ENCODE data around the gene CINP.

CINP gene

GRCh38 chr14:102362545-102363181 is at the start of gene CINP, which contains the start of gene TECPR2:
Gene CINP, minus strand, starts transcription at chr14:102362890. Its CDS starts 39 bp downstream, at chr14:102362851.
Gene TECPR2, plus strand, starts transcription at chr14:102362941. Its CDS starts 13,781 bp downstream, at chr14:102376722.
- DNase-seq (ENCODE audit: low read depth in 2 of 2), result peak; percentile 96 to 97

- no peak for DNase-seq (ENCODE audit: low read depth in 2 of 2)
Measured at GRCh38 chr14:102408724-102409123, 46.0 kb upstream of the CINP start.

- DNase-seq (ENCODE audit: low read depth in 2 of 2), result no peak
Measured at GRCh38 chr14:102407258-102407657, 44.6 kb upstream of the CINP start.

GRCh38 chr14:102403028-102403427 is 40.3 kb upstream of the CINP start:
- no peak for DNase-seq (ENCODE audit: low read depth in 2 of 2)

GRCh38 chr14:102396521-102396920 is 33.8 kb upstream of the CINP start:
- DNase-seq (ENCODE audit: low read depth in 2 of 2), result no peak

- DNase-seq (ENCODE audit: low read depth in 2 of 2), result no peak
Measured at GRCh38 chr14:102394717-102395375, 32.2 kb upstream of the CINP start.

- DNase-seq (ENCODE audit: low read depth in 2 of 2), result no peak
Measured at GRCh38 chr14:102392506-102392905, 29.8 kb upstream of the CINP start.

GRCh38 chr14:102390064-102390855 is 27.6 kb upstream of the CINP start:
- DNase-seq (ENCODE audit: low read depth in 2 of 2), result no peak

GRCh38 chr14:102389246-102389645 is 26.6 kb upstream of the CINP start:
- no peak for DNase-seq (ENCODE audit: low read depth in 2 of 2)

- no peak for DNase-seq (ENCODE audit: low read depth in 2 of 2)
Measured at GRCh38 chr14:102387086-102387485, 24.4 kb upstream of the CINP start.

GRCh38 chr14:102378830-102379229 is 16.1 kb upstream of the CINP start:
- DNase-seq (ENCODE audit: low read depth in 2 of 2), result no peak

- DNase-seq (ENCODE audit: low read depth in 2 of 2), result no peak
Measured at GRCh38 chr14:102377696-102378095, 15.0 kb upstream of the CINP start.

- no peak for DNase-seq (ENCODE audit: low read depth in 2 of 2)
Measured at GRCh38 chr14:102375119-102375518, 12.4 kb upstream of the CINP start.

- DNase-seq (ENCODE audit: low read depth in 2 of 2), result no peak
Measured at GRCh38 chr14:102374264-102374663, 11.6 kb upstream of the CINP start.

- no peak for DNase-seq (ENCODE audit: low read depth in 2 of 2)
Measured at GRCh38 chr14:102373110-102373509, 10.4 kb upstream of the CINP start.

GRCh38 chr14:102371361-102371760 is 8.7 kb upstream of the CINP start:
- DNase-seq (ENCODE audit: low read depth in 2 of 2), result no peak

GRCh38 chr14:102370305-102370809 is 7.7 kb upstream of the CINP start:
- DNase-seq (ENCODE audit: low read depth in 2 of 2), result no peak

GRCh38 chr14:102363182-102363943 is 673 bp upstream of the CINP start:
- DNase-seq (ENCODE audit: low read depth in 2 of 2), result peak in 1 of 2 donors; percentile 0

GRCh38 chr14:102362084-102362483 is 606 bp downstream of the CINP start:
- no peak for DNase-seq (ENCODE audit: low read depth in 2 of 2)

- DNase-seq (ENCODE audit: low read depth in 2 of 2), result no peak
Measured at GRCh38 chr14:102360388-102360787, 2.3 kb downstream of the CINP start.

GRCh38 chr14:102359341-102359740 is 3.3 kb downstream of the CINP start:
- DNase-seq (ENCODE audit: low read depth in 2 of 2), result no peak

GRCh38 chr14:102356280-102356679 is 6.4 kb downstream of the CINP start:
- DNase-seq (ENCODE audit: low read depth in 2 of 2), result no peak

Data from stimulated activated CD8-positive, alpha-beta memory T cell treated with anti-CD3 and anti-CD28 coated beads, Interleukin-7, amount 100 ng/mL, for 1 hour (primary cell).